OCI-LY3 (cell line): ENCODE measurements around the gene ASTN2.

Experiments used
- H2AFZ ChIP-seq: fragments of 200-600, 300-600 bp; shearing (Covaris generic); 2 replicates; pipeline ENCODE4 v1.6.0; 2014; ENCODE audit warnings: antibody characterized with exemption, low read depth, low read length
- H3K27ac ChIP-seq: fragments of 200-600, 300-600 bp; sonication (generic); 2 replicates; pipeline ENCODE4 v1.5.1; 2014; ENCODE audit warnings: mild to moderate bottlenecking, low read length, moderate library complexity, mixed read lengths
- H3K27me3 ChIP-seq: fragments of 200-600, 300-600 bp; sonication (generic); 2 replicates; pipeline ENCODE4 v1.6.1; 2014; ENCODE audit warnings: low read depth, low read length, mixed read lengths
- H3K36me3 ChIP-seq: fragments of 200-600, 300-600 bp; sonication (generic); replicated peaks from 2 replicates; pipeline ENCODE3; 2014; ENCODE audit warnings: low read depth, low read length, mixed read lengths
- H3K4me1 ChIP-seq: fragments of 300-600, 200-600 bp; sonication (generic); 2 replicates; pipeline ENCODE4 v1.6.1; 2014; ENCODE audit warnings: low read length, mixed read lengths
- H3K4me2 ChIP-seq: fragments of 200-600, 300-600 bp; sonication (generic); 2 replicates; pipeline ENCODE4 v1.6.1; 2014; ENCODE audit warnings: low read length, mixed read lengths
- H3K4me3 ChIP-seq: fragments of 300-600, 200-600 bp; sonication (generic); 2 replicates; pipeline ENCODE4 v1.5.1; 2014; ENCODE audit warnings: antibody characterized with exemption, mild to moderate bottlenecking, low read length, moderate library complexity
- H3K79me2 ChIP-seq: fragments of 300-600, 200-600 bp; shearing (Covaris generic); 2 replicates; pipeline ENCODE4 v1.6.1; 2014; ENCODE audit warnings: mild to moderate bottlenecking, low read length, mixed read lengths
- H3K9ac ChIP-seq: fragments of 300-600, 200-600 bp; shearing (Covaris generic); 2 replicates; pipeline ENCODE4 v1.6.0; 2014; ENCODE audit warnings: mild to moderate bottlenecking, low read length, moderate library complexity
- H3K9me3 ChIP-seq: fragments of 200-600, 300-600 bp; shearing (Covaris generic); 2 replicates; pipeline ENCODE4 v1.6.1; 2014; ENCODE audit warnings: low read length, mixed read lengths; ENCODE audit not compliant: insufficient read depth
- H4K20me1 ChIP-seq: fragments of 200-600, 300-600 bp; sonication (generic); 2 replicates; pipeline ENCODE4 v1.6.1; 2016; ENCODE audit warnings: low read length, mixed read lengths; ENCODE audit not compliant: insufficient read depth
- EZH2phosphoT487 ChIP-seq: fragments of 200-600 bp; shearing (Covaris generic); IDR thresholded peaks from 2 replicates; pipeline ENCODE4 v1.6.1; 2018; ENCODE audit warnings: antibody characterized with exemption, mixed run types, low read depth
- TF ChIP-seq, protein P1 (sequence below): fragments of 200-600, 300-600 bp; sonication (generic); IDR thresholded peaks from 2 replicates; pipeline ENCODE4 v1.5.1; 2014; ENCODE audit warnings: antibody characterized with exemption, low read length, low read depth

Gene ASTN2

DNA sequence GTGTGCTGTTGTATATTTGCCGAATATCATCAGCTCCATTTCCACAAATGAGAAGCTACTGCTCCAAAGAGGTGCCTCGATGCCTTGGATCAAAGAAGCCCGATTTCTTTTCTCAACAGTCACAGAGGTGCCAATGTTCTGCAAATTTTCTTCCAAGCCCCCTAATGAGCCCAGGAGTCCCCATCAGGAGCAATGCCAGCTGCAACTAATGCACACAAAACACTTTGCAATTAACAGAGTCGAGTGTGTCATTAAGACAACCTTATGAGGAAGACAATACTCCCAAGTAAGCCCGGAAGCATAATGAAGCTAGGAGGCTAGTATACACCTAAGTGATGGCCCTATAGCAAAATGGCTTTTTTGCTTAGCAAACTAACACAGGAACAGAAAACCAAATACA lies 480.7 kb downstream of the ASTN2 start:
- Histone ChIP-seq H2AFZ (no peak overlapping the region), H3K79me2 (no peaks in the 10 kb centered on the region), H3K9me3 (no peaks in the 10 kb centered on the region), H3K36me3 (no peaks in the 10 kb centered on the region), H3K4me3 (no peak overlapping the region), H4K20me1 (no peaks in the 10 kb centered on the region), H3K4me2 (no peak overlapping the region), H3K27ac (no peak overlapping the region), H3K4me1 (peaks cover 13% of the 10 kb centered on the region), H3K9ac (no peak overlapping the region), H3K27me3 (no peaks in the 10 kb centered on the region; the same call in 1 of the 2 replicates)
- TF ChIP-seq, protein P1, sequence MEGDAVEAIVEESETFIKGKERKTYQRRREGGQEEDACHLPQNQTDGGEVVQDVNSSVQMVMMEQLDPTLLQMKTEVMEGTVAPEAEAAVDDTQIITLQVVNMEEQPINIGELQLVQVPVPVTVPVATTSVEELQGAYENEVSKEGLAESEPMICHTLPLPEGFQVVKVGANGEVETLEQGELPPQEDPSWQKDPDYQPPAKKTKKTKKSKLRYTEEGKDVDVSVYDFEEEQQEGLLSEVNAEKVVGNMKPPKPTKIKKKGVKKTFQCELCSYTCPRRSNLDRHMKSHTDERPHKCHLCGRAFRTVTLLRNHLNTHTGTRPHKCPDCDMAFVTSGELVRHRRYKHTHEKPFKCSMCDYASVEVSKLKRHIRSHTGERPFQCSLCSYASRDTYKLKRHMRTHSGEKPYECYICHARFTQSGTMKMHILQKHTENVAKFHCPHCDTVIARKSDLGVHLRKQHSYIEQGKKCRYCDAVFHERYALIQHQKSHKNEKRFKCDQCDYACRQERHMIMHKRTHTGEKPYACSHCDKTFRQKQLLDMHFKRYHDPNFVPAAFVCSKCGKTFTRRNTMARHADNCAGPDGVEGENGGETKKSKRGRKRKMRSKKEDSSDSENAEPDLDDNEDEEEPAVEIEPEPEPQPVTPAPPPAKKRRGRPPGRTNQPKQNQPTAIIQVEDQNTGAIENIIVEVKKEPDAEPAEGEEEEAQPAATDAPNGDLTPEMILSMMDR: no peak
- TF ChIP-seq EZH2phosphoT487: no peak

DNA sequence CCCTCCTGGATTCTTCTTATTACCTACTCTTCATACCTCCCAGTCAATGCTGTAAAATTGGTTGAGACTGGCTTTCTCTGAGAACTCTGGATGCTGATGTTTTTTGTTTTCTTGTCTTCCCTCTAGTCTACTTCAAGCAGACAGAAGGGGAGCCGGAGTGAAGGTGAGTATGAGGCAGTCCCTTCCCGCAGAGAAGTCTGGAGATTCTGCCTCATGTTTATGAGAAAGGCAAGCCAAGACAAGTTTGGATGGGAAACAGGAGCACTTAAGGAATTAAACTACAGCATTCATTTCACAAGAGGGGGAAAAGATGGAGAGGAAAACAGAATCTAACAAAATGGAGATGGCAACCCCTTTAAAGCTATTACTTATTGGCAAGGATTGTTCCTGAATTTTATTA lies 481.6 kb downstream of the ASTN2 start:
- Histone ChIP-seq H3K27ac (no peak overlapping the region), H3K9ac (no peak overlapping the region), H2AFZ (no peak overlapping the region), H3K79me2 (no peaks in the 10 kb centered on the region), H3K9me3 (no peaks in the 10 kb centered on the region), H3K4me2 (no peak overlapping the region), H3K4me1 (peaks cover 8% of the 10 kb centered on the region), H4K20me1 (no peaks in the 10 kb centered on the region), H3K4me3 (no peak overlapping the region), H3K36me3 (no peaks in the 10 kb centered on the region), H3K27me3 (no peaks in the 10 kb centered on the region; the same call in 1 of the 2 replicates)
- no peak for TF ChIP-seq EZH2phosphoT487
- TF ChIP-seq, protein P1: no peak

DNA sequence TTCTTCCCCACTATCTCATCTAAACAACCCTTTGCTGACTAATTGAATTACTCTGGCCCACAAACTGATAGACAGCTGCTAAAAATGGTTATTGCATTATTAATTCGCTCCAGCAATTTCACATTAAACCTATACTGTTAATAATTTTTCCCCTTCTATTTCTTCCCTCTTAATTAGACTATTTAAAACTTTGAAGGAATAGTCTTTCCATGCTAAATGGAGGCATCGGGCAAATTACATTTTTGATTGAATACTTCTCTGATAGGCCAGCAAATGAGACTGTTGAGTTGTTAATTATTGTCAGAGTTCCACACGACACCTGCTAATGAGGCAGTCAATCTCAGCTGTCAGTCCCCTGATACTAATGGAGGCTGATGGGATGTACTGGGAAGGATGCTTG lies 485.2 kb downstream of the ASTN2 start:
- H3K4me1 ChIP-seq: no peaks in the 10 kb centered on the region
- H3K9ac ChIP-seq: no peak overlapping the region
- no peaks in the 10 kb centered on the region for H3K79me2 ChIP-seq
- H3K4me2 ChIP-seq: no peak overlapping the region
- H2AFZ ChIP-seq: no peak overlapping the region
- H3K9me3 ChIP-seq: no peaks in the 10 kb centered on the region
- H4K20me1 ChIP-seq: no peaks in the 10 kb centered on the region
- no peak overlapping the region for H3K4me3 ChIP-seq
- TF ChIP-seq, protein P1: no peak
- no peak for TF ChIP-seq EZH2phosphoT487
- H3K27me3 ChIP-seq: no peaks in the 10 kb centered on the region; the same call in 1 of the 2 replicates
- H3K27ac ChIP-seq: no peak overlapping the region
- no peaks in the 10 kb centered on the region for H3K36me3 ChIP-seq

DNA sequence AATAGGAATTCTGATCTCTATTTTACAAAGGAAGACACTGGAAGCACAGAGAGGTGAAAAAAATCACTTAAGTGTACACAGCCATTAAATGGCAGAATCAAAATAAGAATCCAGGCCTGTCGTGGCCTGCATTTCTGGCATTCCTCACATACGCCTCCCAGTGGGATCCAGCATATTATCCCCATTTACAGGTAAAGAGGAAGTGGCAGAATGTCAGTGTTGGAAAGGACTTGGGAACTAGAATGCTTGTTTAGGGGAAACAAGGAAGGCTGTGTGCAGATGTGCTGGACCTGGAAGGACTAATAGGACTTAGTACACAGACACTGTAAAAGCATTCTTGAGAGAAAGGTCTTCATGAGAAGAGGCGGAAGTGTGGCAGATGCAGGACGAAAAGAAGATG lies 486.0 kb downstream of the ASTN2 start:
- no peaks in the 10 kb centered on the region for H3K4me1 ChIP-seq
- H3K9me3 ChIP-seq: no peaks in the 10 kb centered on the region
- H3K27me3 ChIP-seq: no peaks in the 10 kb centered on the region; the same call in 1 of the 2 replicates
- no peak overlapping the region for H2AFZ ChIP-seq
- no peak overlapping the region for H3K4me2 ChIP-seq
- H4K20me1 ChIP-seq: no peaks in the 10 kb centered on the region
- no peak overlapping the region for H3K4me3 ChIP-seq
- no peak overlapping the region for H3K9ac ChIP-seq
- H3K36me3 ChIP-seq: no peaks in the 10 kb centered on the region
- H3K79me2 ChIP-seq: no peaks in the 10 kb centered on the region
- no peak overlapping the region for H3K27ac ChIP-seq
- TF ChIP-seq EZH2phosphoT487: no peak

DNA sequence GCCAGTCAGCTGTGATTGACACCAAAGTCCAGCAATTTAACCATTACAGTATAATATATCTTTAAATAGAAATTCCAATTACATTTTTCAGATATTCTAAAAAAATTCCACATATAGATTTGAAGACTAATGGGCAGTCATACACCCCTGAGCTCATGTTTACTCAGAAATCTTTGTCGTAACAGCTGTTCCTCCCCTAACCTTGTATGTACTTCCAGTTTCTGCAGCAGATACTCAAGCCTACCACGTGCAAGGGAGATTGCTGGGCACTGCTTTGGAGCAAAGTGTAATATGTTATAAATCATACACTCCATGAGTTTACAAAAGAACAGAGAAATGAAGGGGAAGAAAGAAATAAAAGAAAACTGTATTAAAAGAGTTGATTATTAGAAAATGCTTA lies 486.6 kb downstream of the ASTN2 start:
- no peaks in the 10 kb centered on the region for H3K36me3 ChIP-seq
- no peaks in the 10 kb centered on the region; the same call in 1 of the 2 replicates for H3K27me3 ChIP-seq
- no peaks in the 10 kb centered on the region for H3K4me1 ChIP-seq
- H2AFZ ChIP-seq: no peak overlapping the region
- no peak overlapping the region for H3K4me3 ChIP-seq
- no peaks in the 10 kb centered on the region for H3K79me2 ChIP-seq
- H3K9ac ChIP-seq: no peak overlapping the region
- no peak for TF ChIP-seq EZH2phosphoT487
- TF ChIP-seq, protein P1: no peak
- H3K4me2 ChIP-seq: no peak overlapping the region
- no peaks in the 10 kb centered on the region for H4K20me1 ChIP-seq
- H3K9me3 ChIP-seq: no peaks in the 10 kb centered on the region
- no peak overlapping the region for H3K27ac ChIP-seq
